Caco-2 (cell line): Measurements from ENCODE around the gene WWP2. TPM values are rescaled to one million over a fixed set of nuclear protein-coding genes. Genes with fewer than 3 reads are reported as not detected.
"Not testable (repeated sequence)": the region's sequence is repeated elsewhere in the genome, so short reads cannot be mapped to it uniquely, and the experiment has no call there.

Experiments used
- BruUV-seq: library from RNA; stranded (reverse); fragments of 400-500 nt; replicated peaks from 2 replicates; lab custom pipeline; 2021; lab: Mats Ljungman, UMichigan
- CTCF ChIA-PET: fragments of 300-600 bp; sonication (Branson Sonifier 250); formaldehyde crosslinking; loops from one replicate; lab custom pipeline; 2022; ENCODE audit warnings: antibody characterized with exemption; lab: Charles Lee
- POLR2A ChIA-PET: fragments of 300-600 bp; sonication (Branson Sonifier 250); formaldehyde crosslinking; loops from one replicate; lab custom pipeline; 2022; ENCODE audit warnings: antibody characterized with exemption; lab: Charles Lee
- DNase-seq, 2 experiments: peaks; one replicate each; pipeline versions ENCODE4 v3.0.0 to v3.0.0-alpha.2; 2020 to 2022
- H3K27me3 ChIP-seq: replicated peaks from 2 replicates; pipeline ENCODE4 v1.6.0; 2011; ENCODE audit warnings: low read length; ENCODE audit not compliant: control insufficient read depth, insufficient read depth
- H3K36me3 ChIP-seq: 2 replicates; pipeline ENCODE4 v1.5.1; 2011; ENCODE audit warnings: low read length; ENCODE audit not compliant: control insufficient read depth, insufficient read depth
- H3K4me1 ChIP-seq: fragments of 250-450 bp; sonication (Bioruptor Pico); 2 replicates; pipeline ENCODE4 v1.5.1; 2020; ENCODE audit warnings: mild to moderate bottlenecking
- H3K4me3 ChIP-seq: 2 replicates; pipeline ENCODE4 v1.5.1; 2011; ENCODE audit warnings: low read depth, mild to moderate bottlenecking, control low read depth, low read length
- H3K9me3 ChIP-seq: fragments of 250-450 bp; sonication (Bioruptor Pico); 2 replicates; pipeline ENCODE4 v1.5.1; 2020; ENCODE audit warnings: mild to moderate bottlenecking, moderate library complexity
- H3K27ac Mint-ChIP-seq: one replicate; pipeline ENCODE4 v1.8.0; 2022; ENCODE audit warnings: mixed read lengths; ENCODE audit not compliant: unreplicated experiment
- H3K27me3 Mint-ChIP-seq: one replicate; pipeline ENCODE4 v1.8.0; 2022; ENCODE audit warnings: mixed read lengths; ENCODE audit not compliant: insufficient read depth, unreplicated experiment
- H3K36me3 Mint-ChIP-seq: one replicate; pipeline ENCODE4 v1.8.0; 2022; ENCODE audit warnings: mild to moderate bottlenecking, mixed read lengths; ENCODE audit not compliant: insufficient read depth, unreplicated experiment
- H3K4me1 Mint-ChIP-seq: one replicate; pipeline ENCODE4 v1.8.0; 2022; ENCODE audit warnings: low read depth, mixed read lengths; ENCODE audit not compliant: unreplicated experiment
- H3K4me3 Mint-ChIP-seq: one replicate; pipeline ENCODE4 v1.8.0; 2022; ENCODE audit warnings: mild to moderate bottlenecking, moderate library complexity, mixed read lengths; ENCODE audit not compliant: unreplicated experiment
- H3K9me3 Mint-ChIP-seq: one replicate; pipeline ENCODE4 v1.8.0; 2022; ENCODE audit warnings: mixed read lengths; ENCODE audit not compliant: unreplicated experiment
- intact Hi-C: fragments of 100-400 bp; cut with micrococcal nuclease; formaldehyde crosslinking; loops from one replicate; pipeline ENCODE4 v1.10.0; 2022; ENCODE audit not compliant: unreplicated experiment
- total RNA-seq: library from RNA; stranded (reverse); gene quantifications from 2 replicates; pipeline ENCODE4 v1.2.3, GENCODE V29; 2022

Gene WWP2
- total RNA-seq, 1 experiment from 2014 or later, result 39.7 TPM

DNA sequence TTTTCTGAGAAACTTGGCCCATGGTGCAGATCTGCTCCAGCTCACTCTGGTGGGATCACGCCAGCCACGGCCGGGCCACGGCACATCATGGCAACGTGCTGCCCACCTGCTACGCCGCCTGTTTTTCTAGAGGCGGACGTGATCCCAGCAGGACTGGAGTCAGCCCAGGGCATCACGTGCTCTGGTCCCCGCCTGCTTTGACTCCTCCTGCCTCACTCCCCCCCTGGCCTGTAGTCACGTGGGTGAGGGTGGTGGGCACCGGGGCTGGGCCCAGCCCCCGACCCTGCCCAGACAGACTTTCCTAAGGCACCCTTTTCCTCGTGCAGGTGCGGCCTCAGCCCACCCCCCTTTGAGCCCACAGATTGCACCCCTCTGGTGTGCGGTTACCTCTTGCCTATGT, 188.3 kb downstream of the WWP2 start:
- intact Hi-C loops, H3K4me3 Mint-ChIP-seq, H3K4me1 Mint-ChIP-seq, H3K27me3 ChIP-seq, CTCF ChIA-PET, POLR2A ChIA-PET, H3K36me3 Mint-ChIP-seq, H3K36me3 ChIP-seq, H3K27me3 Mint-ChIP-seq, H3K27ac Mint-ChIP-seq, H3K9me3 Mint-ChIP-seq, H3K4me1 ChIP-seq, H3K4me3 ChIP-seq, DNase-seq, H3K9me3 ChIP-seq, BruUV-seq: not testable (repeated sequence)

DNA sequence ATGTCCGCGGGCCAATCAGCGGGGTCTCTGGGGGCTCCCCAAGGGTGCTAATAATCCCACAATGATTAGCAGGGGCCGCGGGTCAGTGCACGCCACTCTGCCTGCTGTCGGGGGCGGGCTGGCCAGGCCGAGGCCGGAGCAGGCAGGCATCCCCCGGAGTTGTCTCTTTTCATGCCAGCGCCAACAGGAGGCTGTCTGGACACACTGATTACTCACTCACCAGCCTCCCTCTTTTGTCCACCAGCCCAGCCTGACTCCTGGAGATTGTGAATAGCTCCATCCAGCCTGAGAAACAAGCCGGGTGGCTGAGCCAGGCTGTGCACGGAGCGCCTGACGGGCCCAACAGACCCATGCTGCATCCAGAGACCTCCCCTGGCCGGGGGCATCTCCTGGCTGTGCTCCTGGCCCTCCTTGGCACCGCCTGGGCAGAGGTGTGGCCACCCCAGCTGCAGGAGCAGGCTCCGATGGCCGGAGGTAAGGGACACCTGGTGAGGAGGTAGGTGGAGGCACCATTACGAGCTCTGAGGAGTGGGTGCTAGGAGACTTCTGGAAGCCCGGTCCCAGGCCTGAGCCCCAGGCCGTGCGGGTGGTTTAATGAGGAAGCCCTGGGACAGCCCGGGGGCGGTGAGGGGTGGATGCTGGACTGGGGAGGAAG, 189.0 kb downstream of the WWP2 start, which contains the start of gene CLEC18A:
Gene CLEC18A (plus strand): TSS at position 318 of the 655 bp plus-strand sequence. CDS start 33 bp downstream, at position 351.
- BruUV-seq, POLR2A ChIA-PET, CTCF ChIA-PET, H3K27me3 Mint-ChIP-seq, intact Hi-C loops, H3K36me3 Mint-ChIP-seq, H3K4me1 Mint-ChIP-seq, H3K27ac Mint-ChIP-seq, H3K4me1 ChIP-seq, H3K9me3 Mint-ChIP-seq, H3K36me3 ChIP-seq, H3K4me3 ChIP-seq, H3K9me3 ChIP-seq, H3K27me3 ChIP-seq, H3K4me3 Mint-ChIP-seq: not testable (repeated sequence)
- DNase-seq, result peak in 1 of 2 experiments; percentile 29

DNA sequence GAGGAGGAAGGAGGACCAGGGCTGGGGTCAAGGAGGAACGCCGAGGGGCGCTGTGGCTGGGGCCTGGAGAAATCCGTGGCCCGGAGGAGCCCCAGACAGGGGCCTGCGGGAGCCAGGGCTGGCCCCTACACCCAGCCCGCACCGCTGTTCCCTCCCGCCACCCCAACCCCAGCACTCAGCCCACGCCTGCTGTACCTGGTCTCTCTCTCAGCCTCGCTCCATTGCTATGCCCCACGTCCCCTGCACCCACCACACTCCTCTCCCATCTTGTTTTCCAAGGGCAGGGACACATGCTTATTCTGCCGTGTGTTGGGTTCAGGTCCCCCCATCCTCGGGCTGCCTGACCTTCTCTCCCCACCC, 189.5 kb downstream of the WWP2 start:
- H3K27ac Mint-ChIP-seq, POLR2A ChIA-PET, H3K4me3 ChIP-seq, H3K27me3 Mint-ChIP-seq, intact Hi-C loops, H3K4me3 Mint-ChIP-seq, H3K9me3 ChIP-seq, CTCF ChIA-PET, DNase-seq, H3K9me3 Mint-ChIP-seq, H3K27me3 ChIP-seq, H3K4me1 Mint-ChIP-seq, H3K4me1 ChIP-seq, H3K36me3 ChIP-seq, BruUV-seq, H3K36me3 Mint-ChIP-seq: not testable (repeated sequence)

DNA sequence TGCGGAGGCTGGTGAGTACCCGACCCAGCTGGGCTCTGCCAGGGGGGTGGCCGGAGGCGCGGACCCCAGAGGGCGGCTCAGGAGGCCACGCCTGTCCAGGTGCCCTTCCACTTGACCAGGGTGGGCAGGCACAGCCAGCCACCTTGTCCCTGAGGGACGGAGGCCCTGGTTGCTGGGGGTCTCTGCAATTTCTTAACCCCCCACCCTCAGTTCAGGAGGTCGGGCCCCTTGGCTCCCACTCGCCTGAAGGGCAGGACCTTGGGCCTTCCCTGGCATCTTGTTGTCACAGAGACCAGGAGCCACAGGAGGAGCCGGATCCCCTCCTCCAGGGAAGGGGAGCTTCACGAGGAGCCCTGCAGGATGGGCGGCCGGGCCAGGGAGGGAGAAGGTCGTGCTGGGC, 190.0 kb downstream of the WWP2 start:
- BruUV-seq, result not testable (repeated sequence)

DNA sequence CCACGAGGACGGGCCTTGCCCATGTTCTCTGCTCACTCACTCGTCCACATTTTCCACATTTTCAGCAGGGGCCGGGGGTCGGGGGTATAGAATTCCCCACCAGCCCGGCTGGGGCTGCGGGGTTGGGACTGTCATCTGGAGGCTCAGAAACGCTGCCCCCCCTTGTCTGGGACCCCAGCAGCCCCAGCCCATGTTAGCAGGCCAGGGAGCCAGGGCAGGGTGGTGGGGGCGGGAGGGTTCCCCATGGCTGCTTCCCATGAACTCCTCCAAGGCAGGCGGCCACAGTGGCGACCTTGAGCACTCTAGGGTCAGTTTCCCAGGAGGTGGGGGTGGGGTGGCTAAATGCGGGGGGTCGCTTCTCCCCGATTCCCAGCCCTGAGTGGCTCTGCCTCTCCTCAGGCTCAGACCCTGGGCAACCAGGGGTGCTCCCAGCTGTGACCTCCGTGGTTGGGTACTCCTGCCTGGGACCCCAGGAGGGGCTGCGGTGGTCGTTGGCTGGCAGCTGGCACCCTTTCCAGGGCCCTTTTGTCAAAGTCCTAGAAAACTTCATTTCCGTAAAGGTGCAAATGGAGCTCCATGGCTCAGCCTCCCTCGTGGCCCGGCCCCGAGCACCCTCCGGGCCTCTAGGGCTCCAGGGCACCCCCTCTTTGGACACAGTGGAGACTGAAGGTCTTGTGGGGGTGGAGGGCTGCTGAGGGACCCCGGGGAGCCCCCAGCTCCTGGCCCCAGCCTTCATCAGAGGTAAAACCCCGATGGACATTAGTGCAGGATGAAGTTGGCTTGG, 190.6 kb downstream of the WWP2 start:
- H3K27me3 ChIP-seq, H3K4me3 Mint-ChIP-seq, POLR2A ChIA-PET, BruUV-seq, H3K36me3 Mint-ChIP-seq, H3K36me3 ChIP-seq, H3K27me3 Mint-ChIP-seq, H3K27ac Mint-ChIP-seq, H3K9me3 ChIP-seq, CTCF ChIA-PET, intact Hi-C loops, H3K4me1 Mint-ChIP-seq, H3K4me3 ChIP-seq, H3K4me1 ChIP-seq, H3K9me3 Mint-ChIP-seq: not testable (repeated sequence)
- DNase-seq, result peak in 1 of 2 experiments; percentile 25

More for the DNA sequence above, 190.0 kb downstream of the WWP2 start:
- H3K36me3 Mint-ChIP-seq, H3K36me3 ChIP-seq, H3K27ac Mint-ChIP-seq, CTCF ChIA-PET, H3K4me3 Mint-ChIP-seq, H3K4me1 Mint-ChIP-seq, H3K4me1 ChIP-seq, H3K27me3 ChIP-seq, H3K9me3 Mint-ChIP-seq, H3K9me3 ChIP-seq, POLR2A ChIA-PET, intact Hi-C loops, H3K4me3 ChIP-seq, H3K27me3 Mint-ChIP-seq: not testable (repeated sequence)
- DNase-seq, result peak in 1 of 2 experiments; percentile 13

DNA sequence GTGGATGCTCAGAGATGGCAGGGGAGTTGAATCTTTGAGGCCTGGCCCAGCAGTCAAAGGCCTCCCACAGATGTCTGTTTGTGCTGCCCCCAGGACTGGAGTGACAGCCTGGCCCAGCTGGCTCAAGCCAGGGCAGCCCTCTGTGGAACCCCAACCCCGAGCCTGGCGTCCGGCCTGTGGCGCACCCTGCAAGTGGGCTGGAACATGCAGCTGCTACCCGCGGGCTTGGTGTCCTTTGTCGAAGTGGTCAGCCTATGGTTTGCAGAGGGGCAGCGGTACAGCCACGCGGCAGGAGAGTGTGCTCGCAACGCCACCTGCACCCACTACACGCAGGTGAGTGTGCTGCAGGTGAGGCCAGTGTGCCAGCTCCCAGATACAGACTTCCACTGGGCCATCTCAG, 192.1 kb downstream of the WWP2 start:
- H3K9me3 ChIP-seq, H3K27ac Mint-ChIP-seq, H3K36me3 ChIP-seq, H3K4me1 Mint-ChIP-seq, CTCF ChIA-PET, DNase-seq, POLR2A ChIA-PET, H3K27me3 ChIP-seq, H3K4me3 Mint-ChIP-seq, H3K9me3 Mint-ChIP-seq, H3K4me1 ChIP-seq, BruUV-seq, H3K36me3 Mint-ChIP-seq, intact Hi-C loops, H3K4me3 ChIP-seq, H3K27me3 Mint-ChIP-seq: not testable (repeated sequence)

DNA sequence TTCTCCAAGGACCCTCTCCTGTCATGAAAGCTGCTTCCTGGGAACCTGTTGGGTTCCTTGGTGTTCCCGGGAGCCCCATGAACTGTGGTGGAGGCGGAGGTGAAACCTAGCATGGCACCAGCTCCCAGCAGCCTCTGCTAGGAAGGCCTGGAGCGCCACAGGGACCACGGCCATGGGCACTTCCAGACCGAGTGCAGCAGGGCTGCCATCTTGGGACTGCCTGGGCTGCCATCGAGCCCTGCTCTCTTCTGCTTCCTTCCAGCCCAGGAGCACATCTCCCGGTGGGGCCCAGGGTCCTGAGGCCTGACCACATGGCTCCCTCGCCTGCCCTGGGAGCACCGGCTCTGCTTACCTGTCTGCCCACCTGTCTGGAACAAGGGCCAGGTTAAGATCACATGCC, 201.2 kb downstream of the WWP2 start:
- H3K4me1 Mint-ChIP-seq, H3K4me3 ChIP-seq, intact Hi-C loops, H3K27me3 Mint-ChIP-seq, DNase-seq, H3K9me3 ChIP-seq, H3K36me3 ChIP-seq, H3K4me1 ChIP-seq, H3K9me3 Mint-ChIP-seq, H3K27me3 ChIP-seq, BruUV-seq, CTCF ChIA-PET, H3K36me3 Mint-ChIP-seq, POLR2A ChIA-PET, H3K4me3 Mint-ChIP-seq, H3K27ac Mint-ChIP-seq: not testable (repeated sequence)
